Measurements from ENCODE around the gene MZF1. TPM values are rescaled to one million over a fixed set of nuclear protein-coding genes. Genes with fewer than 3 reads are reported as not detected.

Gene MZF1
- total RNA-seq, 1 donor from 2014 or later = 17.4 TPM

- H3K4me1 ChIP-seq (ENCODE audit: insufficient read depth, low read length) = no peaks in the 10 kb centered on the region
- H3K79me2 ChIP-seq (ENCODE audit: insufficient read depth, low read length) = peaks cover 30% of the 10 kb centered on the region
- no peaks in the 10 kb centered on the region for H3K27me3 ChIP-seq (ENCODE audit: insufficient read depth, low read length)
- H3K4me3 Mint-ChIP-seq (ENCODE audit: unreplicated experiment) = no peak overlapping the region
- H3K27ac ChIP-seq (ENCODE audit: low read depth, low read length) = no peak overlapping the region
- H4K20me1 ChIP-seq (ENCODE audit: insufficient read depth, low read length) = peaks cover 17% of the 10 kb centered on the region
- H3K9me3 ChIP-seq (ENCODE audit: insufficient read depth, low read depth, low read length) = no peaks in the 10 kb centered on the region
- H3K4me3 ChIP-seq (ENCODE audit: insufficient read depth, low read depth, low read length) = no peak overlapping the region
- no peak overlapping the region for H3K9ac ChIP-seq (ENCODE audit: low read length)
- DNase-seq (ENCODE audit: low read depth) (no peak), FAIRE-seq (no peak)
- H3K36me3 Mint-ChIP-seq (ENCODE audit: low read depth, unreplicated experiment) = peaks cover 10% of the 10 kb centered on the region
- H3K9me3 Mint-ChIP-seq (ENCODE audit: unreplicated experiment) = no peaks in the 10 kb centered on the region
- H3K4me2 ChIP-seq (ENCODE audit: low read length) = no peak overlapping the region
- peaks cover 4% of the 10 kb centered on the region for H3K36me3 ChIP-seq (ENCODE audit: insufficient read depth, low read length)
- no peak overlapping the region for H2AFZ ChIP-seq (ENCODE audit: low read depth, low read length)
- no peaks in the 10 kb centered on the region for H3K27me3 Mint-ChIP-seq (ENCODE audit: low read depth, unreplicated experiment)
- H3K27ac Mint-ChIP-seq (ENCODE audit: unreplicated experiment) = no peak overlapping the region
- TF ChIP-seq CTCF (IDR thresholded peaks at IDR 0.05; ENCODE audit: insufficient read depth, low read depth, low read length) = no peak
- no peak for TF ChIP-seq EZH2 (IDR thresholded peaks at IDR 0.05; ENCODE audit: insufficient read depth, low read length)
- peaks cover 14% of the 10 kb centered on the region for H3K4me1 Mint-ChIP-seq (ENCODE audit: low read depth, unreplicated experiment)
These were observed 11.6 kb upstream of the MZF1 start for GRCh38 chr19:58584498-58585441.

DNA sequence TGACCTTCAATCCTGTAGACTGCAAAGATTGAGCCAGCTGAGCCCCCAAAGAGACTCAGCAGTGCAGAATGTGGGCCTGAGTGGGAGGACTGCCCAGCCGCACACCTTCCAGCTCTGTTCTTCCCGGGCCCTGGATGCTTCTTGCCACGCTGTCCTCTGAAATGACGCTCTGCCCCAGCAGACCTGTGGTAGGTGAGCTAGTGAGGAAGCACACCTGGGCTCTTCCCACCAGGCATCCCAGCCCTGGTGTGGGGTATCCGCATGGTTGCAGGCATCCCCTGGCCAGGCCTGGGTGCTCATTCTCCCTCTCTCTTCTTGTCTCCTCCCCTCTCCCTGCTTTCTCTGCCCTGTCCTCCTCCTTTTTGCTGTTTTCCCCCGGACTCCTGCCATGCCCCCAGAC lies 9.8 kb upstream of the MZF1 start:
- peaks cover 46% of the 10 kb centered on the region for H3K79me2 ChIP-seq (ENCODE audit: insufficient read depth, low read length)
- no peak for TF ChIP-seq EZH2 (IDR thresholded peaks at IDR 0.05; ENCODE audit: insufficient read depth, low read length)
- no peak for TF ChIP-seq CTCF (IDR thresholded peaks at IDR 0.05; ENCODE audit: insufficient read depth, low read depth, low read length)
- FAIRE-seq = no peak
- Mint-ChIP-seq H3K4me3 (ENCODE audit: unreplicated experiment) (no peak overlapping the region), H3K9me3 (ENCODE audit: unreplicated experiment) (no peaks in the 10 kb centered on the region), H3K27ac (ENCODE audit: unreplicated experiment) (no peak overlapping the region), H3K27me3 (ENCODE audit: low read depth, unreplicated experiment) (no peaks in the 10 kb centered on the region), H3K4me1 (ENCODE audit: low read depth, unreplicated experiment) (peaks cover 10% of the 10 kb centered on the region), H3K36me3 (ENCODE audit: low read depth, unreplicated experiment) (peaks cover 17% of the 10 kb centered on the region)
- no peak overlapping the region for H3K4me3 ChIP-seq (ENCODE audit: insufficient read depth, low read depth, low read length)
- H4K20me1 ChIP-seq (ENCODE audit: insufficient read depth, low read length) = peaks cover 29% of the 10 kb centered on the region
- H3K36me3 ChIP-seq (ENCODE audit: insufficient read depth, low read length) = peaks cover 4% of the 10 kb centered on the region
- no peak overlapping the region for H3K27ac ChIP-seq (ENCODE audit: low read depth, low read length)
- H2AFZ ChIP-seq (ENCODE audit: low read depth, low read length) = no peak overlapping the region
- no peaks in the 10 kb centered on the region for H3K9me3 ChIP-seq (ENCODE audit: insufficient read depth, low read depth, low read length)
- DNase-seq (ENCODE audit: low read depth) = no peak
- no peak overlapping the region for H3K9ac ChIP-seq (ENCODE audit: low read length)
- H3K4me2 ChIP-seq (ENCODE audit: low read length) = no peak overlapping the region
- no peaks in the 10 kb centered on the region for H3K4me1 ChIP-seq (ENCODE audit: insufficient read depth, low read length)
- no peaks in the 10 kb centered on the region for H3K27me3 ChIP-seq (ENCODE audit: insufficient read depth, low read length)
